ENCODE results near the gene ZFP92. TPM values are rescaled to one million over a fixed set of nuclear protein-coding genes. Genes with fewer than 3 reads are reported as not detected.

The ZFP92 gene
- polyA plus RNA-seq, 1 donor from 2014 or later = not detected

DNA sequence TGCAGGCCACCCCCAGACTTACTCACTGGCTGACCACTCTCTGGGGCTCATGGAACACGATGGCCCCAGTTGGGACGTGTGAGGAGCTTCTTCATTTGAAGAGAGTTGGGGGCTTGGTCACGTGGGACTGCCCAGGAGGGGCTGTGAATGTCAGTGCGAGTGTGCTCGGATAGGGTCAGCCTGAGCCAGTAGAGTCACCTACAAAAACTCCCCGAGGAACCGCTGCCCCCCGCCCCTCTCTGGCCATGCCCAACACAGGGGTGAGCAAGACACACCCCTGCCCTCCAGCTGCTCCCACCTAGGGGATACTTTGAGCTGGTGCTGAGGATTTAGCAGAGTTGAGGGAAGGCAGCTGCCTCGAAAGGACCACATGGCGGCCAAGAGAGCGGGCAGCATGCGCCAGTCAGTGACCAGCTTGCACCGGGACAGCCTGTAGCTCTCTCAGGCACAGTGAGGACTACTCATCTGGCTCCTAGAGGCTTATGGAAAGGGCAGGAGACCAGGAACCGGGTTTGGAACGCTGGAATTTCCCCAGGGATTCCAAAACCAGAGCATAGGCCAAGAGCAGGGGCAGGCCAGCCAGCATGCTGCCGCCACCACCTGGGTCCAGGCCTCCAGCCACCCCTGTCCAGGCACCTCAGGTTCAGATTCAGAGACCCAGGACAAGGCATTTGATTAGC, 18.5 kb upstream of the ZFP92 start:
- Histone ChIP-seq H2AFZ (ENCODE audit: low read depth, low read length) (no peak overlapping the region), H3K36me3 (ENCODE audit: insufficient read depth, low read length) (no peaks in the 10 kb centered on the region), H3K79me2 (replicated peaks; ENCODE audit: insufficient read depth, low read length) (no peaks in the 10 kb centered on the region), H3K27ac (ENCODE audit: low read length) (no peak overlapping the region), H3K9me3 (ENCODE audit: low read length) (no peaks in the 10 kb centered on the region), H3K27me3 (ENCODE audit: insufficient read depth, low read depth, low read length) (no peaks in the 10 kb centered on the region), H3K9me2 (ENCODE audit: insufficient read depth, low read length) (no peaks in the 10 kb centered on the region), H3K4me2 (ENCODE audit: low read length) (no peak overlapping the region), H4K20me1 (ENCODE audit: insufficient read depth) (no peaks in the 10 kb centered on the region), H3F3A (ENCODE audit: insufficient read depth, low read length, poor library complexity, severe bottlenecking) (no peaks in the 10 kb centered on the region), H3K9ac (ENCODE audit: low read length) (no peak overlapping the region), H3K4me3 (ENCODE audit: low read length) (no peak overlapping the region)
- TF ChIP-seq EZH2 (IDR thresholded peaks at IDR 0.05; ENCODE audit: borderline replicate concordance, insufficient read depth, low read length, poor library complexity, severe bottlenecking) (no peak), POLR2AphosphoS5 (IDR thresholded peaks at IDR 0.05) (no peak), MXI1 (conservative IDR thresholded peaks at IDR 0.05; ENCODE audit: poor library complexity, severe bottlenecking) (no peak), RAD21 (conservative IDR thresholded peaks at IDR 0.05) (no peak), TAF1 (IDR thresholded peaks at IDR 0.05; ENCODE audit: low read depth) (no peak), SMC3 (conservative IDR thresholded peaks at IDR 0.05; ENCODE audit: poor library complexity) (no peak), EP300 (conservative IDR thresholded peaks at IDR 0.05; ENCODE audit: poor library complexity, severe bottlenecking) (no peak)
- TF ChIP-seq, protein P1, sequence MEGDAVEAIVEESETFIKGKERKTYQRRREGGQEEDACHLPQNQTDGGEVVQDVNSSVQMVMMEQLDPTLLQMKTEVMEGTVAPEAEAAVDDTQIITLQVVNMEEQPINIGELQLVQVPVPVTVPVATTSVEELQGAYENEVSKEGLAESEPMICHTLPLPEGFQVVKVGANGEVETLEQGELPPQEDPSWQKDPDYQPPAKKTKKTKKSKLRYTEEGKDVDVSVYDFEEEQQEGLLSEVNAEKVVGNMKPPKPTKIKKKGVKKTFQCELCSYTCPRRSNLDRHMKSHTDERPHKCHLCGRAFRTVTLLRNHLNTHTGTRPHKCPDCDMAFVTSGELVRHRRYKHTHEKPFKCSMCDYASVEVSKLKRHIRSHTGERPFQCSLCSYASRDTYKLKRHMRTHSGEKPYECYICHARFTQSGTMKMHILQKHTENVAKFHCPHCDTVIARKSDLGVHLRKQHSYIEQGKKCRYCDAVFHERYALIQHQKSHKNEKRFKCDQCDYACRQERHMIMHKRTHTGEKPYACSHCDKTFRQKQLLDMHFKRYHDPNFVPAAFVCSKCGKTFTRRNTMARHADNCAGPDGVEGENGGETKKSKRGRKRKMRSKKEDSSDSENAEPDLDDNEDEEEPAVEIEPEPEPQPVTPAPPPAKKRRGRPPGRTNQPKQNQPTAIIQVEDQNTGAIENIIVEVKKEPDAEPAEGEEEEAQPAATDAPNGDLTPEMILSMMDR (IDR thresholded peaks at IDR 0.05; ENCODE audit: poor library complexity, severe bottlenecking) = no peak
- TF ChIP-seq, protein P2, sequence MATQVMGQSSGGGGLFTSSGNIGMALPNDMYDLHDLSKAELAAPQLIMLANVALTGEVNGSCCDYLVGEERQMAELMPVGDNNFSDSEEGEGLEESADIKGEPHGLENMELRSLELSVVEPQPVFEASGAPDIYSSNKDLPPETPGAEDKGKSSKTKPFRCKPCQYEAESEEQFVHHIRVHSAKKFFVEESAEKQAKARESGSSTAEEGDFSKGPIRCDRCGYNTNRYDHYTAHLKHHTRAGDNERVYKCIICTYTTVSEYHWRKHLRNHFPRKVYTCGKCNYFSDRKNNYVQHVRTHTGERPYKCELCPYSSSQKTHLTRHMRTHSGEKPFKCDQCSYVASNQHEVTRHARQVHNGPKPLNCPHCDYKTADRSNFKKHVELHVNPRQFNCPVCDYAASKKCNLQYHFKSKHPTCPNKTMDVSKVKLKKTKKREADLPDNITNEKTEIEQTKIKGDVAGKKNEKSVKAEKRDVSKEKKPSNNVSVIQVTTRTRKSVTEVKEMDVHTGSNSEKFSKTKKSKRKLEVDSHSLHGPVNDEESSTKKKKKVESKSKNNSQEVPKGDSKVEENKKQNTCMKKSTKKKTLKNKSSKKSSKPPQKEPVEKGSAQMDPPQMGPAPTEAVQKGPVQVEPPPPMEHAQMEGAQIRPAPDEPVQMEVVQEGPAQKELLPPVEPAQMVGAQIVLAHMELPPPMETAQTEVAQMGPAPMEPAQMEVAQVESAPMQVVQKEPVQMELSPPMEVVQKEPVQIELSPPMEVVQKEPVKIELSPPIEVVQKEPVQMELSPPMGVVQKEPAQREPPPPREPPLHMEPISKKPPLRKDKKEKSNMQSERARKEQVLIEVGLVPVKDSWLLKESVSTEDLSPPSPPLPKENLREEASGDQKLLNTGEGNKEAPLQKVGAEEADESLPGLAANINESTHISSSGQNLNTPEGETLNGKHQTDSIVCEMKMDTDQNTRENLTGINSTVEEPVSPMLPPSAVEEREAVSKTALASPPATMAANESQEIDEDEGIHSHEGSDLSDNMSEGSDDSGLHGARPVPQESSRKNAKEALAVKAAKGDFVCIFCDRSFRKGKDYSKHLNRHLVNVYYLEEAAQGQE (IDR thresholded peaks at IDR 0.05; ENCODE audit: borderline replicate concordance) = no peak

DNA sequence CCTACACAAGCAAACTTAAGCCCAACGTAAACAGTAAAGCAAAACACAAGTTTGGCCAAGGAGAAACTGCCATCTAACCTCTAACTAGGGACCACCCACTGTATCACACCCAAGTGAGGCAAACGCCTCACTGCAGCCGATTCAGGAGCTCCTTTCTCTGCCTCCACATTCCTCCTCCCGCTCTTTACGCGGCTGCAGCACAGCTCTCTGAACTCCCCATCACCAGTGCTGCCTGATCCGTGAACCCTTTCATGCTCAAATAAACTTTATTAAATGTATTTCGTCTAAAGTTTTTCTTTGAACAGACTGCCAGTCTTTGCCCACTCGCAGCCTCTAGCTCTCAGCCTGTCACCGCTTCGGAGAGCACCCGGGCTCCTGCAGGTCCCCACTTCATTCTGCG, 16.7 kb upstream of the ZFP92 start:
- Histone ChIP-seq H3K9me3 (ENCODE audit: low read length) (no peaks in the 10 kb centered on the region), H3K9ac (ENCODE audit: low read length) (no peak overlapping the region), H3K27ac (ENCODE audit: low read length) (no peak overlapping the region), H3K79me2 (replicated peaks; ENCODE audit: insufficient read depth, low read length) (no peaks in the 10 kb centered on the region), H2AFZ (ENCODE audit: low read depth, low read length) (no peak overlapping the region), H3K4me2 (ENCODE audit: low read length) (no peak overlapping the region), H3K27me3 (ENCODE audit: insufficient read depth, low read depth, low read length) (no peaks in the 10 kb centered on the region), H3F3A (ENCODE audit: insufficient read depth, low read length, poor library complexity, severe bottlenecking) (no peaks in the 10 kb centered on the region), H3K4me3 (ENCODE audit: low read length) (no peak overlapping the region), H4K20me1 (ENCODE audit: insufficient read depth) (no peaks in the 10 kb centered on the region), H3K36me3 (ENCODE audit: insufficient read depth, low read length) (no peaks in the 10 kb centered on the region), H3K9me2 (ENCODE audit: insufficient read depth, low read length) (no peaks in the 10 kb centered on the region)
- TF ChIP-seq EZH2 (IDR thresholded peaks at IDR 0.05; ENCODE audit: borderline replicate concordance, insufficient read depth, low read length, poor library complexity, severe bottlenecking) (no peak), SMC3 (conservative IDR thresholded peaks at IDR 0.05; ENCODE audit: poor library complexity) (no peak), MXI1 (conservative IDR thresholded peaks at IDR 0.05; ENCODE audit: poor library complexity, severe bottlenecking) (no peak), EP300 (conservative IDR thresholded peaks at IDR 0.05; ENCODE audit: poor library complexity, severe bottlenecking) (no peak), TAF1 (IDR thresholded peaks at IDR 0.05; ENCODE audit: low read depth) (no peak), POLR2AphosphoS5 (IDR thresholded peaks at IDR 0.05) (no peak), RAD21 (conservative IDR thresholded peaks at IDR 0.05) (no peak)
- TF ChIP-seq, protein P2 (IDR thresholded peaks at IDR 0.05; ENCODE audit: borderline replicate concordance) = no peak
- TF ChIP-seq, protein P1 (IDR thresholded peaks at IDR 0.05; ENCODE audit: poor library complexity, severe bottlenecking) = no peak

Data from neural cell (in vitro differentiated cells).